ENCODE results near the gene TSPO2. TPM values are rescaled to one million over a fixed set of nuclear protein-coding genes. Genes with fewer than 3 reads are reported as not detected.
A peak's percentile ranks its signal among the peaks of the same experiment; 100 is the strongest.

Gene TSPO2
- polyA plus RNA-seq, 4 donors: 0.39 to 2.1 (median 0.50) TPM

DNA sequence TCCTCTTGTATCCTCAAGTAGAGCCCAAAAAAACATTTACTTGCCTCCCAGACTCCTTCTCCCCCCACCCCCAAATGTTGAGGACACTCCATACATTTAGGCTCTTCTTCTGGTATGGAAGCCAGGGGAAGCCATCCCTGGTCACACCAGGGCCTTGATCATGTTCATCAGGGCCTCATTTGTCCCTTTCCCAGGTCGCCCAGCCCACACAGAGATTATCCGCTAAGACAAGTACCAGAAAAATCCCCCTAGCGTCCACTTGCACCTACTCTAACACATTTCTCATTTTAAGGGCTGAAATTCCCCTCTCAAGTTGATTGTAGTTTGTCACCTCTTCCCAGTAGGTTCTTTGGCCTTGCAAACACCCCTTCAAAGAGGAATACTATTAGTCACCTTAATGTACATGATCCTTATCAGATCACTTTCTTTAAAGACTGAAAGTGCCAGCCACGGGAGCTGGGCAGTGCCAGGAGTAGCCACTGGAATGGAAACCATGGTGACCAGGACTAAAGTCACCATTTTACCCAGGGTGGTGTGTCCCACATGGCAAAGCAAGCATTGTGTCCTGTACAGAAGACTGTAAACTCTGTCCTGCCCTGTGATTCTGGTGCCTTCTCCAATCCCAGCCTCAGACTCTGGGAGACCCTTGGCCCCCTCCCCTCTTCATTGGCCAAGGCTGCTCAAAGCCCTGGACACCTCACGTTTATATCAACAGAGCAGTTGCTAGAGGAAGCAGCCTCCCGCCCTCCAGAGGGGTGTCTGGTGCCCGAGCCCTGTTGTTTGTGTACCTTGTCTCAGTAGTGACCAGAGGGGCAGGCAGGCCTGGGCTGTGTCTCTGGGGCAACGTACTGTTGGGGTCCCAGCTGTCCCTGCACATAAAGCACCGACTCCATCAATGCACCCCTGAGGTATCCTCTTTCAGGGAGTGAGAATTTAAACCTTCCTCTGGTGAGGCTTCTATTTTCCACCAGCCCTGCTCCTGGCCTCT, 5.8 kb downstream of the TSPO2 start:
- DNase-seq (ENCODE audit: low read depth in 4 of 4, low spot score in 3 of 4): no peak

DNA sequence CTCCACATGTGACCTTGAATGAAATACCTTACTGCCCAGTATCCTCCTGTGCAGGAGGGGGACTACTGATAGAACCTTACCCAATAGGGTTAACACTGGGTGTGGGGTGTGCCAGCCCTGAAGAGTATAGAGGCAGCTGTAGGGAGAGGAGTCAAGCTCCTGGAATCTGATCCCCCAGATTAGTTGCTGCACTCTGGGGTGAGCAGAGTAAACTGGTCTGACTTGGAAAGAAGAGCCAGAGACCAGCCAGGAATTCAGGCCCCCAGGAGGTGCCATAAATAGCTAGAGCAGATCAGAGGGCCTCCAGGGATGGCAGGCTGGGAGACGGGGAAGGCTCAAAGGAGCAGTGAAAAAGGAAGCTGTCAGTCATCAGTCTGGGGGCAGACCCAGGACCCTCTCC, 7.3 kb downstream of the TSPO2 start:
- no peak for DNase-seq (ENCODE audit: low read depth in 4 of 4, low spot score in 3 of 4)

DNA sequence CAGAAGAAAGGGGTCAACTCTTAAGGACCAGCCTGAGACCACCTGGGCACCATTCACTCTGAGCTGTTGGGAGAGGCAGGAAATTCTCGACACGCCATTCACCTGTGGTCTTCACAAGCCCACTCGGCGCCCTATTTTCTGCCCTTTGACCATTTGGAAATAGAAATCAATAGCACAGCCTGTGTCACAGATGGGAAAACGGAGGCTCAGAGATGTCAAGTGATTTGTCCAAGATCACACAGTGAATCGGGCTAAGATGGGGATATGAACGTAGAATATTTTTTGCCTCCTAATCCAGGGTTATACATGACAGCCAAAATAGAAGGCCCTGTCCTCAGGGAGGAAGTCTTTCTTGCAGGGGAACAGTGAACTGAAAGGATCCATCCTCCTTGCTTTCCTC, 7.7 kb downstream of the TSPO2 start:
- no peak for DNase-seq (ENCODE audit: low read depth in 4 of 4, low spot score in 3 of 4)

DNA sequence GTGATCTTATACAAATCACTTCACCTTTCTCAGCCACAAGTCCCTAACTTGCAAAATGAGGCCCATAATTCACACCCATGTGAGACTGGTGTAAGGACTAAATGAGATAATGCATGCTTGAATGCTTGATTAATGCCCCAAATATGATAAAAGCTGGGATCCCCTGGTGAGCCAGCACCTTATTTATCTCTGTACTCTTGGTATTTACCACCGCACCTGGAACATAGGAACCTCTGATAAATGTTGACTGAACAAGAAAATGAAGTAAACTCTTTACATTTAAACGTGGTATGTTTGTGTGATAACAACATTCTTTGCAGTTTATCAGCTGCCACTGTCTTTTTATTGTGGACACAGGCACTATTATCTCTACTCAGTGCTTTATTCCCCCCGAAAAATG, 8.3 kb downstream of the TSPO2 start:
- no peak for DNase-seq (ENCODE audit: low read depth in 4 of 4, low spot score in 3 of 4)

DNA sequence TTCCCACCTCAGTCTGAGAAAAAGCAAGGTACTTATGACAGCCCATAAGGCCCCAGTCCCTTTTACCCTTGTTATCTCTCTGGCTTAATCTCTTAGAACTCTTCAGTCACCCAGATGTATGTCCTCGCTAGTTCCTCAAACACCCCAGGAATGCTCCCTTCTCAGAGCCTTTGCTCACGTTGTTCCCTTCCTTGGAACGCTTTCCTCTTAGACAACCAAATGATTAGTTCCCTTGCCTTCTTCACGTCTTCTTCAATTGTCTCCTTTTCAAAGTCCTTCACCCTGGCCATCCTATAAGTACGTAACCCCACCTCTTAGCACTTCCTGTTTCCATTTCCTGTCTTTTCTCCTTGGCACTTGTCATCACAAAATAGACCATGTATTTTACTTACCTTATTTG, 9.6 kb downstream of the TSPO2 start:
- DNase-seq (ENCODE audit: low read depth in 4 of 4, low spot score in 3 of 4): no peak

DNA sequence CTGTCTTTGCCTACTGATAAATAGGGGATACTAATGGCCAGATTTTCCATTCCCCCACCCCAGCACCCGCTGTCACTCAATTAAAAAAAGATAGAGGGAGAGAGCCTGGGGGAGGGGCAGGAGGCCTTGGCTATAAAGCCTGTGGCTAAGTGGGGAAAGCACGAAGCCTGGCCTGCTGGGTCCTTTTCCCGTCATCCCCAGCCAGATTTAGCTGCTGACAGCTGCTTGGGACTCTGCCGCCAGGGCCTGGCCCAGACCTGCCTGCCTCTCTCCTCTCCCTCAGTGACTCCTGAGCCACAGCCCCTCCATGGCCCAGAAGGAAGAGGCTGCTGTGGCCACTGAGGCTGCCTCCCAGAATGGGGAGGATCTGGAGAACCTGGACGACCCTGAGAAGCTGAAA, 10.8 kb downstream of the TSPO2 start, which contains the start of gene APOBEC2:
Gene APOBEC2, plus strand, starts transcription at position 162 of the 400 bp plus-strand sequence. Its CDS starts 146 bp downstream, at position 308.
- DNase-seq (ENCODE audit: low read depth in 4 of 4, low spot score in 3 of 4): no peak

DNA sequence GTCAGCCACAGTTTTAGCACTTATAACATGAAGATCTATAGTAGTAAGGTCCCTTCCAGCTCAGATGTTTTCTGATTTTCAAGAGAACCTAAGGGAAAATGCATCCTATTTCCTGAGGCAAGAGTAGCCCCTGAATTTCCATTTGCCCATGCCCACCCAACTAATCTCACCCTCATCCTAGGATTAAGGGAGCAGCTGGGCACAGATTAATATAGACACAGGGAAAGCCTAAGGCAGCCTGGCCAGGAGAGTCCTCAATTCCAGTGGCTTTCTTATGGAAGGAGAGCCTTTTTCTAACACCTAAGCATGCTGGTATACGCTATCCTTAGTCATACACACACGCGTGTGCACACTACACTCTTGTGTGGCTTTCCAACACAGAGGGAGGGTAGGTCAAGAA, 12.2 kb downstream of the TSPO2 start:
- DNase-seq (ENCODE audit: low read depth in 4 of 4, low spot score in 3 of 4): no peak

DNA sequence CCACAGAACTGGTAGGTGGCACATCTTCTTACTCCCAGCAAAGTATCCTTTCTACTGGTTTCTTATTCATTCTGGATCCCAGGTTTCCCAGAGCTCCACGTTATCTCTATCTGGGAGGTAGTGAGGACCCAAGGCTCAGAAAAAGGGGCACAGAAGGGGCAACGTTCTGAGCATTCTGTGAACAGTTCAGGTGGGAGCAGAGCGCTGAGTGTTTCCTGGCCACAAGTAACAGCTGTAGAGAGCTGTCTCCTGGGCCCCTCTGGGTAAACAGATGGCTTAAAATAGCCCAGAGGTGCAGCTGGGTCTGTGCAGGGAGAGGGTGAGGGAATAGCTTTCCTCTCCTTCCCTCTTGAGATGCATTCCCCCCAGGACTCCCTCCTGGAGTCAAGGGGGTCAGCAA, 12.9 kb downstream of the TSPO2 start:
- DNase-seq (ENCODE audit: low read depth in 4 of 4, low spot score in 3 of 4): no peak

DNA sequence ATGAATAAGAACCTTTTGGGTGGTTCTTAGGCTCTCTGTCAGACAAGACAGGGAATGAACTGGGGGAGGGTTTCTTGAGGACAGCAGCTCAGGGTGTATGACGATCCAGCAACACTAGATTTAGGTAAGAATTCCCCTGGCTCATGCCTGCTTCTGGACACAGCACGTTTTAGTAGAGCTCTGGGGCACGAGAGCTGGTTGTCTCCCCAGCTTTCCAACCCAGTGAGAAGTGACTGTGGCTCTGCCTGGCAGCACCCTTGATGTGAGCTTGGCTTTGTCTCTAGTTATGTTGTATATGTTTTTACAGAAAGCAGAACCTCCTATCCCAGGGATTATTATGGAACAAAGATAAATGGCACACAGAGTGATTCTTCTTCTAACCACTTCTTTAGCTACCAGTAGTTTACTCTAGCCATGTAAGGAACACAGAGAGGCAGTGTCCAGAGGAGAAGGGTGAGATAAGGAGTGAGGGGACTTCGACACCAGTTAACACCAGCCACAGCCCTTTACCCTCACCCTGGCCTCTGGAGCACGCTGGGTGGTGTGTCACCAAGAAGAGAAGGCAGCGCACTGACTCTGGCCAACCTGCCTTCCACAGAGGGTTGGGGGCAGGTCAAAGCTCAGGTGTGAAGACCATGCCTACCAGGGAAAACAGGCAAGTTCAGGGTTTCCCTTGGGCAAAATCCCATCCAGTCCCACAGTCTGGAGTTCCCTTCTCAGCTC, 14.7 kb downstream of the TSPO2 start:
- no peak for DNase-seq (ENCODE audit: low read depth in 4 of 4, low spot score in 3 of 4)

DNA sequence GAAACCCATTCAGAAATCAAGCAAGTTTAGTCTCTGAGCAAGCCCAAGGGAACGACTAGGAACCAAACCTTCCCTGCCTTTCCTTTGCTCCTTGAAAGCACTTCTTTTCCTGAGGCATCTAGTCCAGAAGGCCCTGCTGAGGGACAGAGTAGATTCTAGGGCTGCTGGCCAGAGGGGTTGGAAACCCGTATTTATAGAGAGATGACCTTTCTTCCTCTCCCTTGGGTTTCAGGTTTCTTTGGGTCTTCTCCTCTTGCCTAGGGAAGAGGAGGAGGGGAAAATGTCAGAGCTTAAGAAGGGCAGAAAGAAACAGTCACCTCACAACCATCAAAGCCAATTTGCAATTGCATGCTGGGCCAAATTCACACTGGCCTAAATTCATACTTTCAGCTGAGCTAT, 16.5 kb downstream of the TSPO2 start:
- DNase-seq (ENCODE audit: low read depth in 4 of 4, low spot score in 3 of 4): no peak

DNA sequence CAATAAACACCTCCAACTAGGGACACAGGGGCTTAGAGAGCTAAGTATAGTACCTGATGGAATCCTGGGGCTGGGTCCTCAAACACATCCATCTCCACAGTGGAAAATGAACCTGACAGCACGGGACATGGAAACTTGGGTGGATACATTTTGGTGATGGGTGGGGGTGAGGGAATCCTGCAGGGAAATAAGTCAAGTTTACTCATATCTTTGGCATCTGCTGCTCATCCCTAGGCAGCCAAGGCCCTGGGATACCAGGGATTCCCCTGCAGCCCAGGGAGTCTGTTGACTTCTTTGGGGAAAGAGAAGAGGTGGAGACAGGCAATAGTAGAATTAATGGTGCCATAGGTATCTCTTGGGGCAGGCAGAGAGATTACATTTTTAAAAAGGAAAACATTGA, 17.3 kb downstream of the TSPO2 start:
- no peak for DNase-seq (ENCODE audit: low read depth in 4 of 4, low spot score in 3 of 4)

DNA sequence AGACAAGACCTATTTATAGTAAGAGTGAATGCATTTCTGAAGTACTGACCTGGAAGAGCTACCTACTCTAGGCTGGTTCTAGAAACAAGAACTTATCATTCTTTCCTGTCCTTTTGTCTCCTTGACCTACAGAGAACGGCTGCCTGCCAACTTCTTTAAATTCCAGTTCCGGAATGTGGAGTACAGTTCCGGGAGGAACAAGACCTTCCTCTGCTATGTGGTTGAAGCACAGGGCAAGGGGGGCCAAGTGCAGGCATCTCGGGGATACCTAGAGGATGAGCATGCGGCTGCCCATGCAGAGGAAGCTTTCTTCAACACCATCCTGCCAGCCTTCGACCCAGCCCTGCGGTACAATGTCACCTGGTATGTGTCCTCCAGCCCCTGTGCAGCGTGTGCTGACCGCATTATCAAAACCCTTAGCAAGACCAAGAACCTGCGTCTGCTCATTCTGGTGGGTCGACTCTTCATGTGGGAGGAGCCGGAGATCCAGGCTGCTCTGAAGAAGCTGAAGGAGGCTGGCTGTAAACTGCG, 19.0 kb downstream of the TSPO2 start:
- DNase-seq (ENCODE audit: low read depth in 4 of 4, low spot score in 3 of 4): no peak

DNA sequence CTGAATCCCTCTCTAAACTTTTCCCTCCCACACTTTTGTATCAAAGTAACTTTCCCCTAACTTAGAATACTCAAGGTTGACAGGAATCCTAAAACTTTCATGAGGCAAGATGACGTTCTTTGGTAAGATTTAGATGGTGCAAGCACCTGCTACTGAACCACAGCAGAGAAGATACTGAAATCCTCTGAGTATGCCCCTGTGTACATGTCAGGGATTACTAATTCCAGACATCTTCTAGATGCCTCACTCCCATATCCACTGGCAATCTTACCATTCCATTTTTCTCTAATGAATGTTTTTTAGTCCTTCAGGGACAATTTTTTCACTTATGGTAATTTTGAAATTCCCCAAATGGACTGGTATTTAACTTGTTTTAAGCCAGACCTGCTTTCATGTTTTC, 19.8 kb downstream of the TSPO2 start:
- no peak for DNase-seq (ENCODE audit: low read depth in 4 of 4, low spot score in 3 of 4)

DNA sequence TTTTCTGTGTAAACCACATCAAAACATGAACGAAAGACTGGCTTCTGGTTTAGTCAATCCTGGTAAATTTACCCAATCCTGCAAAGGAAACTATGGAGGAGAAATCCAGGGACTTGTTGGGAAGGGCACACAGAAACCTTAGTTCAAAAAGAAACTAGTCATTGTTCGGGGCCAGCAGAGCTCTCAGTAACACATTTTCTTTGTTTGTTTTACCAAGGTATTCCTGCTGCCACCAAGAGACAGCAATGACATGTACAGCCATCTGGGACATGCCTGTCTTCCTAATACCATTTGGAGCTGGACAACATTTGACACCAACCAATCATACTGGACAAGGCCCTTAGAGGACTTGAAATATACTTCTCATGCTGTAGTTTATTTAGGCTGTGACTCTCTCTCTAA, 21.6 kb downstream of the TSPO2 start:
- no peak for DNase-seq (ENCODE audit: low read depth in 4 of 4, low spot score in 3 of 4)

DNA sequence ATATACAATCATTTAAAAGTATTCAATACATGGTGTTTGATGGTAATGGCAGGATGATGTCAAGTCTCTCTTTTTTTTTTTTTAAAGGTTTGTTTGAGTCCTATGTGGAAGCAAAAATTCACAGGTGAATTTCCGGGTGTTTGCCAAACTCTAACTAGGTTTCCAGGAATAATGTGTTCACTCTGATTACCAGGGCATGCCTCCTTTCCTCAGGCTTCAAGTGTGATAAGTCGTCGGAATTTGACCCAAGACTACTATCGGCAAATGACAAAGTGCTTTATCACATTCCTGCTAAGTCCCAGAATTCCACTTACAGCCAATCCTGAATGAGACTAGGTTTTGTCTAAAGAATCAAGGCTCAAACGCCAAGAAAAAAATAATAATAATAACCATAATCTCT, 22.6 kb downstream of the TSPO2 start:
- DNase-seq (ENCODE audit: low read depth in 4 of 4, low spot score in 3 of 4): no peak

DNA sequence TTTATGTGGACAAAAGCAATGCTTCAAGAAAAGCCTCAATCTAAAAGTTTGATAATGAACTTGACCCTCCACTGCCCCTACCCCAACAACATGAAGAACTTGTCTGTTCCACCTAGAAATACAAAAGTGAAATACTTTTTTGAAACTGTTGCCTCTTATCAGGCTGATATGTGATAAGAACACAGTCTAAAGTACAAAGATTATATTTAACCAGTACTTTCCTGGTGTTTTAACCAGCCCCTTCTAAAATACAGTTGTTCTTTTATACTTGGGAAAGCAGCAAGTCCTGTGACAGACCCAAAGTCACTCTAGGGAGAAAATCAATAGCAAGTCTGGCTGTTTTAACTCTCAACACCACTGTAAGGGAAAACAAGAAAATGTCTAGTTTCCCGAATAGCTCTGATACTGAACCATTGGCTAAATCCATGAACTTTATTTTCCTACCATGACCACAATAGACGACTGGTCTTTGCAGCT, 23.3 kb downstream of the TSPO2 start:
- DNase-seq (ENCODE audit: low read depth in 4 of 4, low spot score in 3 of 4): no peak

DNA sequence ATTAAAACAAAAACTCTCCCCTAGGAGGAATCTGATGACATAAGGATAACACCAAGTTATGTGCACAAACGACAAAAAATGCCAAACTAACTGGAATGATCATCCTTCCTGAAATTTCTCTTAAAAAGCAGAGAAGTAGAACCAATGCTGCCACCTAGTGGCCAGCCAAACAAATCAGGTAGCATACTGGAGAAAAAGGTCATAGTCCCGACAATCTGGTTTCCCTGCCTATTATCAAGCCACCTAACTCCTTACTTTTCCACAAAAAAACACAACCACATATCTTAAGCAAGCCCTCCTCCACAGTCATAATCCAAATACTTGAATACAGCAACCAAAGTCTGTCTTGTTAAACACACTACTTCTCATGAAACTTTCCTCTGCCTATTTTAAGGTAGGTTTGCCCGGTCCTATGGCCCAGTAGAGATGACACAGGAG, 24.6 kb downstream of the TSPO2 start:
- DNase-seq (ENCODE audit: low read depth in 4 of 4, low spot score in 3 of 4): peak in 1 of 4 donors; percentile 62

DNA sequence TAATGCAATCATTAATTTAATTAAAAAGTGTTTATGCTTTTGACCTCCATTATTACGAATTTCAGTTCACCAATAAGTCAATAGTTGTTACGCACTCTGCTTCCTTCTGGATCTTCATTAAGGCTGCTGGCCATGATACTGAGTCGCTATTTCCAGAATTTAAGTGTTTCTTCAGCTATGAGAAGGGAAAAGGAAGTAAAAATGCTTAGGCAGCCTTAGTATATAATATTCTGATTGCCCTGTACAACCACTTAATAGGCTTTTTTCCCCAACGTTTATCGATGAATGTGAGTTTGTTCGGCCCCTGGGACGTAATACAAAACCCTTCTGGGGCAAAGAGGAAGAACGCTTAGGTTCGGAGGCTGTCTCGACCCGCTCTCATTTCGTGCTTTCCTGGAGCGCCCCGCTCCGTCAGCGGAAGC, 29.2 kb downstream of the TSPO2 start:
- DNase-seq (ENCODE audit: low read depth in 4 of 4, low spot score in 3 of 4): peak in 1 of 4 donors; percentile 78

DNA sequence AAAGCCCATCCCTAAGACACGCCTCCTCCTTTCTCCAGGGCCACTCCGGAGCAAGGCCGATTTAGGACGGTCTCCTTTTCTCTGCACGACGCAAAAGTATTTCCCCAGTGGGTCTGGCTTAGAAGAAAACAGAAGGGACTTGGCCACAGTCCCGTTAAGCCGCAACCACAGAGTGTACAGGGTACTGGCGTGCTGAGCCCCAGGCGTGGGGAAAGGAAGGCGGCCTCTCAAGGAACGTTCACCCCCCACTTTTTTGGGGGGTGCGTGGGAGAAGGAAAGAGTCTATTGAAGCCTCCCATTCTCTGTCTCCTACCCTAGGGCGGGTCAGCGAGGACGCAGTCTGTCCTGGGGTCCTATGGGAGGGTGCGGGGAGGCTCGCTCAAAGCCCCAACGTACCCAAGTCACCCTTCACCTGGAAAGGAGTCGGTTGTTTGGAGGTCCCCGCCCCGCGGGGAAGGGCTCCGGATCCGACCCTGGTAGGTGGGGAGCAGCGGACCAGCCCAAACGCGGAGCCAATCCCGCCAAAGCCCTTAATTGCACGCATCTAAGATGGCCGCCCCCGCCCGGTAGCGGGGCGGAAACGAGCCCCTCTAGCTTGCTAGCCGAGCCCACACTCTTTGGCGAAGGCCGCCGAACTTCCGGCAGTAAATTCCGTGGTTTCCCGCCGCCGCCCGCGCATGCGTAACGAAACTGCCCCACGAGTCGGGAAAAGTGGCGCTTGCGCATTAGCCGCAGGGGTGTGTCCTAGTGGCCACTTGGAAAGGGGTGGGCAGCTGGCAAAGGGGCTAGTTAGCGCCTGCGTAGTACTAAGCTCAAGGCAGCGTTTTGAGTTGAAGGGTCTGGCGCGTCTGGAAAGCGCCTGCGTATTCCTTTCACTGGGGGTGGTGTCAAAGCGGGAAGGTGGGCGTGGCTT, 29.9 kb downstream of the TSPO2 start, which contains the start of gene OARD1:
Gene OARD1, minus strand, starts transcription at position 434 of the 913 bp plus-strand sequence. CDS start 722 bp downstream, outside the sequence.
- peak; percentile 99 to 100 (median 99) for DNase-seq (ENCODE audit: low read depth in 4 of 4, low spot score in 3 of 4)

DNA sequence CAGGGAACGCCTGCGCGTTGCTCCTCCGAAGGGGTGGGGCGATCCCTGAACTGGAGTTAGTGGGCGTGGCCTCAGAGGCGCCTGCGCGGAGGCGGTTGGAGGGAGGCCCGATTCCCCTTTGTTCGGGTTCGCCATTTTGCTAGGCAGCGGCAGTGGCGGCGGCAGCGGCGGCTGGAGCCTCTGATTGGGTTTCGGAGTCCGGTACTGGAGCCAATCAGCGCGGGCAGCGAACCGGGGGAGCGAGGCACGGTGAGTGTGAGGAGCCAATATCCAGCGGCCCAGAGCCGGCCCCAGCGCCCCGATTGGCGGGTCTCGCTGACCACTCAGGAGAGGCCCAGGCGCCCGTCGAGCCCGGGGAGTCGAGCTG, 30.6 kb downstream of the TSPO2 start, which contains the start of gene NFYA:
Gene NFYA, plus strand, starts transcription at position 139 of the 367 bp plus-strand sequence. CDS start 6,116 bp downstream, outside the sequence.
- no peak for DNase-seq (ENCODE audit: low read depth in 4 of 4, low spot score in 3 of 4)
